ENCODE results near the gene SIRT3.

SIRT3 gene

DNA sequence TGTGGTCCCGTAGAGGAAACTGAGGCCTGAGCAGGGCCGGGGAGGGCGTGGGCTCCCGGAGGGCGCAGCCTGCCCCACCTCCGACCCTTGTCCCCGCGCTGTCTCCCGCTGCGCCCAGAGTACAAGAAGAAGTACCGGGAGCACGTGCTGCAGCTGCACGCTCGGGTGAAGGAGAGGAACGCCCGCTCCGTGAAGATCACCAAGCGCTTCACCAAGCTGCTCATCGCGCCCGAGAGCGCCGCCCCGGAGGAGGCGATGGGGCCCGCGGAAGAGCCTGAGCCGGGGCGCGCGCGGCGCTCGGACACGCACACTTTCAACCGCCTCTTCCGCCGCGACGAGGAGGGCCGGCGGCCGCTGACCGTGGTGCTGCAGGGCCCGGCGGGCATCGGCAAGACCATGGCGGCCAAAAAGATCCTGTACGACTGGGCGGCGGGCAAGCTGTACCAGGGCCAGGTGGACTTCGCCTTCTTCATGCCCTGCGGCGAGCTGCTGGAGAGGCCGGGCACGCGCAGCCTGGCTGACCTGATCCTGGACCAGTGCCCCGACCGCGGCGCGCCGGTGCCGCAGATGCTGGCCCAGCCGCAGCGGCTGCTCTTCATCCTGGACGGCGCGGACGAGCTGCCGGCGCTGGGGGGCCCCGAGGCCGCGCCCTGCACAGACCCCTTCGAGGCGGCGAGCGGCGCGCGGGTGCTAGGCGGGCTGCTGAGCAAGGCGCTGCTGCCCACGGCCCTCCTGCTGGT, 44.0 kb upstream of the SIRT3 start:
- H3K4me1 ChIP-seq (ENCODE audit: insufficient read depth, low read length): no peaks in the 10 kb centered on the region
- no peak overlapping the region for H3K4me3 ChIP-seq (ENCODE audit: low read depth in 1 of 2, low read length in 2 of 2)
- H3K9me3 ChIP-seq (ENCODE audit: low read length): no peaks in the 10 kb centered on the region
- no peaks in the 10 kb centered on the region for H3K36me3 ChIP-seq (ENCODE audit: insufficient read depth, low read length)
- no peak overlapping the region for H3K9ac ChIP-seq (ENCODE audit: low read length)
- no peak overlapping the region for H3K27ac ChIP-seq (ENCODE audit: low read depth, low read length)
- H3K27me3 ChIP-seq (ENCODE audit: control insufficient read depth in 1 of 2, insufficient read depth in 2 of 2, low read length in 2 of 2): peaks cover 24 to 66% of the 10 kb centered on the region in 2 donors

DNA sequence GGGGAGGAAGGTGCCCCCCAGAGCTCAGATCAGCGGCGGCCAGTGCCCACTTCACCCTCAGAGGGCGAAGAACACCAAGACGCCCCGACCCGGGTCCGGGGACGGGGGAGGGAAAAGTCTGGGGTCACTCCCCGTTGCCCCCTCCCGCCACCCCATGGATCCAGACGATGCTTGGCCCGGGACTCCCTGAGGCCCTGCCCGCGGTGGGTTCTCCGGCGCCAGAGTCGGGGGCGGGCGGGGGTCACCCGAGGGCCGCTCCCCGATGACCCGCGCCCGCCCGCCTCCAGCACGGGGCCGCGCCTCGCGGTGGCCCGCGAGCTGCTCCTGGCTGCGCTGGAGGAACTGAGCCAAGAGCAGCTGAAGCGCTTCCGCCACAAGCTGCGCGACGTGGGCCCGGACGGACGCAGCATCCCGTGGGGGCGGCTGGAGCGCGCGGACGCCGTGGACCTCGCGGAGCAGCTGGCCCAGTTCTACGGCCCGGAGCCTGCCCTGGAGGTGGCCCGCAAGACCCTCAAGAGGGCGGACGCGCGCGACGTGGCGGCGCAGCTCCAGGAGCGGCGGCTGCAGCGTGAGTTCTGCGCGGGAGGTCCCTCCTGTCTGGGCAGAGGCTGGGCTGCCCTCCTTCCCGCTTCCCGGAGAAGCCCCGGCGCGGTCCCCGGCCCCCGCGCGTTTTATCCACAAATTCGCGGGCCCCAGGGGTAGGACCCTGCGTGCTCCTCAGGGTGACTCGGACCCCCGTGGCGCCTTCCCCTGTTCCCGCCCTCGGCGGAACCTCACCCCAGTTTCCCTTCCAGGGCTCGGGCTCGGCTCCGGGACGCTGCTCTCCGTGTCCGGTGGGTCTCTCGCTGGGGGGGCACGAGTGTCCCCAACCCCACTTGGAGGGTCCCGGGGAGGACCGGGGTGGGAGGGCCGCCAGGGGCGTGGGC, 43.2 kb upstream of the SIRT3 start:
- H3K9me3 ChIP-seq (ENCODE audit: low read length): no peaks in the 10 kb centered on the region
- H3K27ac ChIP-seq (ENCODE audit: low read depth, low read length): no peak overlapping the region
- no peak overlapping the region for H3K4me3 ChIP-seq (ENCODE audit: low read depth in 1 of 2, low read length in 2 of 2)
- no peaks in the 10 kb centered on the region for H3K4me1 ChIP-seq (ENCODE audit: insufficient read depth, low read length)
- peaks cover 24 to 61% of the 10 kb centered on the region in 2 donors for H3K27me3 ChIP-seq (ENCODE audit: control insufficient read depth in 1 of 2, insufficient read depth in 2 of 2, low read length in 2 of 2)
- H3K9ac ChIP-seq (ENCODE audit: low read length): no peak overlapping the region
- no peaks in the 10 kb centered on the region for H3K36me3 ChIP-seq (ENCODE audit: insufficient read depth, low read length)

DNA sequence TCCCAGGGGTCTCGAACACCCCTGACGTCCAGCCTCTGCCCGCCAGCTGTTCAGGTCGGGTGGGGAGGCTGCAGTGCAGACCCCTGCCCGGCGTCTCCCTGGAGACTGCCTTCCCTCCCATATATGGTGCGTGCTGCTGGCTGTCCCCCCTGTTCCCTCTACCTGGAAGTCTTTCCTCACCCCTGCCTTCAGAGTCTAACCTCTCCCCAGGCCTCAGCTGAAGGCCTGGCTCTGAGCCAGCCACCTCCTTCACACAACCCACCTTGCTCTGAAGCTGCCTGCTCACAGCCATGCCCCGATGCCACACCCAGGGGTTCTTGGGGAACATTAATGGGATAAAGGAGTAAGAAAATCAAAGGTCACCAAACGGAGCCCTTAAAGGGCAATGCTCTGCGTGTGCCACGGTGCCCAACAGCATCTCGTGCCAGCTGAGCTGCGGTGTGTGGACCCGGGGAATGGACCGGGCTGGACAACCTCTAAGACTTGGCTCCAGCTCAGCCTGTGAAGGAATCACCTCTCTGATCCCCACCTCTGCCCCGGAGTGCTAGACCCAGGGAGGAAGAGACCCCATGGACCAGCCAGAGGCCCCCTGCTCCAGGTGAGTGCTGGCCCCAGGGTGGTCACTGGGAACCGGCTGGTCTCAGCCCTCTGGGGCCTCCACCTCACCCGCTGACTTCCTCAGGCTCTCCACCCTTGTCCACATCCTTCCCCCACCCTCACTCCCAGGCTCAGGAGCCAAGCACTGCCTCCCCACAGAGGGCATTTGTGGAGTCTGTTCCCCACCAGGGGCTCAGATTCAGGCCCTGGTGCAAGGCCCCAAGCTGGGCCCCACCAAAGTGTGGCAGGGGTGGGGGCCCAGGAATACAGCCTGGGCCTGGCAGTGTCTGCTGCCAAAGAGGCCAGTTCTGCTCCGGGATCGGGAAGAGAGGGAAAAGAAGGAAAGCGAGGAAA, 42.1 kb upstream of the SIRT3 start, which contains the start of gene NLRP6:
Gene NLRP6 (plus strand): TSS at position 407 of the 951 bp plus-strand sequence. CDS start 163 bp downstream, at position 570.
- no peaks in the 10 kb centered on the region for H3K9me3 ChIP-seq (ENCODE audit: low read length)
- H3K4me1 ChIP-seq (ENCODE audit: insufficient read depth, low read length): no peaks in the 10 kb centered on the region
- no peak within 1 kb of the TSS for H3K4me3 ChIP-seq (ENCODE audit: low read depth in 1 of 2, low read length in 2 of 2)
- no peaks in the 10 kb centered on the region for H3K36me3 ChIP-seq (ENCODE audit: insufficient read depth, low read length)
- H3K27me3 ChIP-seq (ENCODE audit: control insufficient read depth in 1 of 2, insufficient read depth in 2 of 2, low read length in 2 of 2): peaks cover 24 to 56% of the 10 kb centered on the region in 2 donors
- H3K9ac ChIP-seq (ENCODE audit: low read length): no peak within 1 kb of the TSS
- no peak within 1 kb of the TSS for H3K27ac ChIP-seq (ENCODE audit: low read depth, low read length)

DNA sequence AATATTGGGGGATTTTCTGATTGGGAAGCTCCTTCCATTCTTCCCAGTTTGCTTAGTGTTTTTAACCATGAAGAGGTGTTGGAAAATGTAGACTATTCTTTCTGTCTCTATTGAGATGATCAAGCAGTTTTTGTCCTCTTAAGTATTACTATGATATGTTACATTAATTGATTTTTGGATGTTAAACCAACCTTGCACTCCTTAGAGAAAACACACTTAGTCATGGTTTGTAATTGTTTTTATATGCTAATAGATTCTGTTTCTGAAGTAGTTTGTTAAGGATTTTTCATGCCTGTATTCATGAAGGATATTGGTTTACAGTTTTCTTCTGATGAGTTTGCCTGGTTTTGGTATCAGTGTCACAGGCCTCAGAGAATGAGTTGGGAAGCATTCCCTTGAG, 40.1 kb upstream of the SIRT3 start:
- H3K4me1 ChIP-seq (ENCODE audit: insufficient read depth, low read length): no peaks in the 10 kb centered on the region
- H3K36me3 ChIP-seq (ENCODE audit: insufficient read depth, low read length): no peaks in the 10 kb centered on the region
- no peak overlapping the region for H3K9ac ChIP-seq (ENCODE audit: low read length)
- H3K4me3 ChIP-seq (ENCODE audit: low read depth in 1 of 2, low read length in 2 of 2): no peak overlapping the region
- peaks cover 14 to 37% of the 10 kb centered on the region in 2 donors for H3K27me3 ChIP-seq (ENCODE audit: control insufficient read depth in 1 of 2, insufficient read depth in 2 of 2, low read length in 2 of 2)
- no peaks in the 10 kb centered on the region for H3K9me3 ChIP-seq (ENCODE audit: low read length)
- no peak overlapping the region for H3K27ac ChIP-seq (ENCODE audit: low read depth, low read length)

DNA sequence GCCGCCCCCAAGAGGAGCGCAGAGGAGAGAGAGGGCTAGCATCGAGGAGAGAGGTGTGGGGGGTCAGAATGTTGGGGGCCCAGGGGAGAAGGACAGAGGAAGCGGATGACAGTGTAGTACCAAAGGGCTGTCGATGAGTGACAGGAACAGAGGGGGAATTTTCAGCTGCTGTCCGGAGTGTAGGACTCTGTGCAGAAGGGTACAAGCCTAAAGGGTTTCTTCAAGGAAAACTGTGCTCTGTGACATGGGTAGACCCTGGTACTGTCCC, 36.7 kb upstream of the SIRT3 start:
- Histone ChIP-seq H3K27ac (ENCODE audit: low read depth, low read length) (no peak overlapping the region), H3K27me3 (ENCODE audit: control insufficient read depth in 1 of 2, insufficient read depth in 2 of 2, low read length in 2 of 2) (peaks cover 0 to 15% of the 10 kb centered on the region in 2 donors)

DNA sequence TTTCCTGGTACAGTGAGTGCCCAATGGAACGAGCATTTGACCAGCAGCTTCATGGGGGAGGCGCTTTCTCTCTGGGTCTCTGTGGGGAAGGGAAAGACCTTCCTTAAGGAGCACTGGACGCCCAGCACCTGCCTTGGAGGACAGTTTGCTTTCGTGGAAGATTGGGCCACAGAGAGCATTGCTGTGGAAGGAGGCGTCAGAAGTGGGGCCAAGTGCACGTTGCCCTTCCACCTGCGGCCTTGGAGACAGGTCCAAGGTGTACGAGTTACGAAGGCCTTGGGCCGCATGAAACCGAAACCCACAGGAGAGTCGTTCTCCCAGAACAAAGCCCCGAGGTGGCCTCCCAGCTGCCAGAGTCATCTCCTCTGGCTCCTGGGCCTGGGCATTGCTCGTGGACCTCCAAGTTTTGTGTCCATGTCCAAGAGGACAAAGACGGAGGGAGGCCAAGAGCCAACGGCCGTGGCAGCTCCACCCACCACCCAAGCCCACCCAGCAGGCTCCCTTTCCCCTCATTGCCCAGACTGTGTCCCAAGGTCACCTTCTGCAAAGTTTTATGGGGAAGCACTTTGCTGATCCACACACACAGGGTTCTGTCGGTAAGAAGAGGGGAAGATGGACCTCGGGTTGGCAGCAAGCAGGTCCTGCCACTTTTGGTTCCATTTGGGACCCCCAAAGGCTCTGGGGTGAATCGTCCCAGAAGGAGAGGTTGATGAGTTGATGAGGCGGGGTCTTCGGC, 36.2 kb upstream of the SIRT3 start:
- no peak overlapping the region for H3K4me3 ChIP-seq (ENCODE audit: low read depth in 1 of 2, low read length in 2 of 2)
- no peaks in the 10 kb centered on the region for H3K36me3 ChIP-seq (ENCODE audit: insufficient read depth, low read length)
- no peak overlapping the region for H3K27ac ChIP-seq (ENCODE audit: low read depth, low read length)
- no peaks in the 10 kb centered on the region for H3K9me3 ChIP-seq (ENCODE audit: low read length)
- no peaks in the 10 kb centered on the region for H3K4me1 ChIP-seq (ENCODE audit: insufficient read depth, low read length)
- peaks cover 0 to 12% of the 10 kb centered on the region in 2 donors for H3K27me3 ChIP-seq (ENCODE audit: control insufficient read depth in 1 of 2, insufficient read depth in 2 of 2, low read length in 2 of 2)
- H3K9ac ChIP-seq (ENCODE audit: low read length): no peak overlapping the region

More for the DNA sequence above, 36.7 kb upstream of the SIRT3 start:
- Histone ChIP-seq H3K36me3 (ENCODE audit: insufficient read depth, low read length) (no peaks in the 10 kb centered on the region), H3K9me3 (ENCODE audit: low read length) (no peaks in the 10 kb centered on the region), H3K9ac (ENCODE audit: low read length) (no peak overlapping the region), H3K4me3 (ENCODE audit: low read depth in 1 of 2, low read length in 2 of 2) (no peak overlapping the region), H3K4me1 (ENCODE audit: insufficient read depth, low read length) (no peaks in the 10 kb centered on the region)

DNA sequence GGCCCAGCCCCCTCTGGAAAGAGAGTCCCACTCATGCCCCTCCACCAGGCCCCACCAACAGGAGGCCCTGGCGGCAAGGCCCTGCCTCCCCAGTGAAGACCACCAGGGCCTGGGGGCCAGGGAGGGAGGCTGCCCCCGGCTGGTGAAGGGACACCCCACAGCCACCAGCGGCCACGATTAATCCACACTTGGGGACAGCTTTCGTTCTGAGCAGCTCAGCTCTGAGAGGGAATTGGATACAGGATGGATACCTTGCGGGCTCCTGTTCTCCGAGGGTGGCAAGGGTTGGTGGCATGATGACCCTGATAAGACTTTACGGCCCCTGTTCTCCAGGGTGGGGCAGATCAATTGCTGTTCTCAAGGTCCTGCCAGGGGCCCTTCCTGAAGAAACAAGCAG, 35.2 kb upstream of the SIRT3 start:
- no peak overlapping the region for H3K27ac ChIP-seq (ENCODE audit: low read depth, low read length)
- no peak overlapping the region for H3K4me3 ChIP-seq (ENCODE audit: low read depth in 1 of 2, low read length in 2 of 2)
- no peaks in the 10 kb centered on the region for H3K36me3 ChIP-seq (ENCODE audit: insufficient read depth, low read length)
- peaks cover 0 to 12% of the 10 kb centered on the region in 2 donors for H3K27me3 ChIP-seq (ENCODE audit: control insufficient read depth in 1 of 2, insufficient read depth in 2 of 2, low read length in 2 of 2)
- no peak overlapping the region for H3K9ac ChIP-seq (ENCODE audit: low read length)
- no peaks in the 10 kb centered on the region for H3K4me1 ChIP-seq (ENCODE audit: insufficient read depth, low read length)
- H3K9me3 ChIP-seq (ENCODE audit: low read length): no peaks in the 10 kb centered on the region

DNA sequence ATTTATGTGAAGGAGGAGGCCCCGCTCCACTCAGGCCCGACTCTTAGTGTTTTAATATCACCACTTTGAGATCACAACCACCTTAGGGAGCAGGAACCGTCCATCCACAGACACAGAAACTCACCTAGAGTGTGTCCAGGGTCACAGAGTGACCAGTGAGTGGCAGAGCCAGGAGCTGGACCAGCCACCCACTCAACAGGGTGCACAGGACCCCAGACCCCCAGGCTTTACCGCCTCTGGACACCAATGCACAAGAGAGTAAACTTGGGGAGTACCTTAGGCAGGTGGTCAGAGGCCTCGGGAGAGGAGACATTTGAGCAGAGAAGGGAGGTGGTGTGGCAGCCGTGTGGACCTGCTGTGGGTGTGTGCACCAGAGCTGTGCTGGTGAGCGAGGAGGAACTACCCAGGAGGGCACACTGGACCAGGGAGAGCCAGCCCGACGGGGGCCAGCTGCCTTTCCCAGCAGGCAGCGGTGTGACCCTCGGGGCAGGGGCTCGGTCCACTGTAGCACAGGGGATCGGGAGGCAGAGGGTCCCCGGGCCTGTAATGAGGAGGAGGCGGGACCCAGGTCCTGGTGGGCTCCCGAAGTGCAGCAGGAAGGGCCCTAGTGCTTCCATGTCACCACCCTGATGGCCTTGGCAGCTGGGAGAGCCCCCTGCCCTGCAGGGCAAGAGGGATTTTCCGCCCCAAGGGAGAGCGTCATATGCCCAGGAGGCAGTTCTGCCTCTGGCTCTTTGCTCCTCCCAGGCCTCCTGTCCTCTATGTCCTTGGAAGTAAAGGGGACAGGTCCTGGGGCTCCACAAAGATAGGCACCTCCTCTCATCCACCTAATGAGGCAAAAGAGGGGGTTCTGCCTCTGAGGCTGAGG, 34.5 kb upstream of the SIRT3 start:
- Histone ChIP-seq H3K9ac (ENCODE audit: low read length) (no peak overlapping the region), H3K27me3 (ENCODE audit: control insufficient read depth in 1 of 2, insufficient read depth in 2 of 2, low read length in 2 of 2) (peaks cover 0 to 12% of the 10 kb centered on the region in 2 donors), H3K4me3 (ENCODE audit: low read depth in 1 of 2, low read length in 2 of 2) (no peak overlapping the region), H3K9me3 (ENCODE audit: low read length) (no peaks in the 10 kb centered on the region), H3K4me1 (ENCODE audit: insufficient read depth, low read length) (no peaks in the 10 kb centered on the region), H3K36me3 (ENCODE audit: insufficient read depth, low read length) (no peaks in the 10 kb centered on the region), H3K27ac (ENCODE audit: low read depth, low read length) (no peak overlapping the region)

DNA sequence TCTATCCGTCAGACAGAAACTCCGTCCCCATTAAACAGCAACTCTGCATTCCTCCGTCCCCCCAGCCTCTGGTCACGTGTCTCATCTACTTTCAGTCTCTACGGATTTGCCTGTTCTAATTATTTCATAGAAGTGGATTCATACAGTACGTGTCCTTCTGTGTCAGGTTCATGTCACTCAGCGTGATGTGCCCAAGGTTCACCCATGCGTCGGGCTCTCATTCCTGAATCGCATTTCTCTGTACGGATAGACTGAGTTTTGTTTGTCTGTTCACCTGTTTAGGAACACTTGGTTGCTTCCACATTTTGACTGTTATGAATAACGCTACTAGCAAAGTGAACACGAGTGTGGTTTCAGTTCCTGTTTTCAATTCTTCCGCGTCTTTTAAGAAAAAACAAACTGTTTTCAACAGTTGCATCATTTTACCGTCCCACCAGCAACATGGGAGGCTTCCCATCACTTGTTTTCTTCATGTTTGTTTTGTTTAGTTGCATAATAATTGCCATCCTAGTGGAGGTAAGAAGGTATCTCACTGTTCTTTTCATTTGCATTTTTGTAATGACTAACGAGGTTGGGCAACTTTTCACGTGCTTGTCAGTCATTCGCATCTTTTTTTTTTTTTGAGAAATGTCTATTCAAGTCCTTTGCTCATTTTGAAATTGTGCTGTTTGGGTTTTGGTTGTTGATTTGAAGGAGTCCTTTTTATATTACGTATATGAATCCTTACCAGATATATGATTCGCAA, 33.2 kb upstream of the SIRT3 start:
- H3K9ac ChIP-seq (ENCODE audit: low read length): no peak overlapping the region

More for the DNA sequence above, 33.2 kb upstream of the SIRT3 start:
- no peak overlapping the region for H3K27ac ChIP-seq (ENCODE audit: low read depth, low read length)
- no peaks in the 10 kb centered on the region for H3K9me3 ChIP-seq (ENCODE audit: low read length)
- no peaks in the 10 kb centered on the region for H3K4me1 ChIP-seq (ENCODE audit: insufficient read depth, low read length)
- H3K27me3 ChIP-seq (ENCODE audit: control insufficient read depth in 1 of 2, insufficient read depth in 2 of 2, low read length in 2 of 2): peaks cover 0 to 12% of the 10 kb centered on the region in 2 donors
- no peaks in the 10 kb centered on the region for H3K36me3 ChIP-seq (ENCODE audit: insufficient read depth, low read length)
- no peak overlapping the region for H3K4me3 ChIP-seq (ENCODE audit: low read depth in 1 of 2, low read length in 2 of 2)

Measured in muscle layer of colon (tissue), 2 donors.